NCI-H2107 treated with DMSO at 0.1 percent for 48 hours (cell line): ENCODE results near the gene ZNG1C.
"Not testable (repeated sequence)": the region's sequence is repeated elsewhere in the genome, so short reads cannot be mapped to it uniquely, and the experiment has no call there.

ENCODE experiments used
- DNase-seq: peaks from one replicate; lab custom pipeline; 2025; ENCODE audit not compliant: unreplicated experiment; lab: John Stamatoyannopoulos, UW

Gene ZNG1C

GRCh38 chr9:68342265-68343025 lies 100.7 kb downstream of the ZNG1C start:
- not testable (repeated sequence) for DNase-seq

- DNase-seq: not testable (repeated sequence)
Observed at GRCh38 chr9:68343242-68343641, 101.5 kb downstream of the ZNG1C start.

GRCh38 chr9:68343992-68344391 lies 102.2 kb downstream of the ZNG1C start:
- not testable (repeated sequence) for DNase-seq
